HCT116 (cell line): ENCODE measurements around the gene SND1. TPM values are rescaled to one million over a fixed set of nuclear protein-coding genes. Genes with fewer than 3 reads are reported as not detected.

Source experiments
- ATAC-seq: fragments of 200-7000 bp; cut with Tn5 transposase; 2 replicates; pipeline ENCODE4 v1.9.1; 2020; ENCODE audit warnings: mild to moderate bottlenecking, moderate library complexity
- BruUV-seq: library from RNA; stranded (reverse); fragments of 400-500 nt; replicated peaks from 2 replicates; lab custom pipeline; 2021; lab: Mats Ljungman, UMichigan
- CTCF ChIA-PET: fragments of 300-600 bp; sonication (Branson Sonifier 250); formaldehyde crosslinking; loops from one replicate; lab custom pipeline; 2021; ENCODE audit warnings: antibody characterized with exemption; lab: Charles Lee
- POLR2A ChIA-PET: fragments of 300-600, 350-600 bp; sonication (Branson Sonifier 250); formaldehyde crosslinking; loops from one replicate; lab custom pipeline; 2021; ENCODE audit warnings: antibody characterized with exemption; lab: Charles Lee
- RAD21 ChIA-PET, 2 experiments: fragments of 300-600 bp; sonication (Branson Sonifier 250); formaldehyde crosslinking; loops; one replicate each; lab custom pipeline; 2023; ENCODE audit warnings: low total read pairs in 2 of 2; ENCODE audit not compliant: uncharacterized antibody in 2 of 2, unreplicated experiment in 2 of 2, low non-redundant PET in 1 of 2; lab: Charles Lee
- DNase-seq: peaks from one replicate; pipeline ENCODE4 v3.0.0-alpha.2; 2010; ENCODE audit warnings: low read depth, low spot score
- H2AFZ ChIP-seq: fragments of 200-600 bp; shearing (Covaris generic), sonication (generic); 2 replicates; pipeline ENCODE4 v1.6.1; 2017; ENCODE audit warnings: low read depth, mixed run types, mixed read lengths, antibody characterized with exemption, low read length; ENCODE audit not compliant: poor library complexity, severe bottlenecking
- H3K27ac ChIP-seq: 2 replicates; pipeline ENCODE4 v1.5.1; 2012; ENCODE audit warnings: low read depth, low read length
- H3K27me3 ChIP-seq: fragments of 200-600 bp; sonication (generic); 2 replicates; pipeline ENCODE4 v1.6.1; 2016; ENCODE audit warnings: mixed run types, low read length, mixed read lengths; ENCODE audit not compliant: insufficient read depth
- H3K36me3 ChIP-seq, 2 experiments: fragments of 200-500 bp in 1 of 2; fragments of 200-600 bp in 1 of 2; sonication (Bioruptor generic) in 1 of 2; sonication (generic) in 1 of 2; 2 replicates each; pipeline versions ENCODE4 v1.5.1 to v1.6.1; 2014 to 2016; ENCODE audit warnings: low read length in 2 of 2, inconsistent platforms in 1 of 2, mixed read lengths in 1 of 2, mixed run types in 1 of 2; ENCODE audit not compliant: insufficient read depth in 2 of 2, control insufficient read depth in 1 of 2
- H3K4me1 ChIP-seq, 2 experiments: fragments of 200-600 bp in 1 of 2; sonication (generic) in 1 of 2; 2 replicates each; pipeline versions ENCODE4 v1.5.1 to v1.6.1; 2012 to 2017; ENCODE audit warnings: low read length in 2 of 2, inconsistent platforms in 1 of 2, mild to moderate bottlenecking in 1 of 2, mixed read lengths in 1 of 2, mixed run types in 1 of 2, moderate library complexity in 1 of 2; ENCODE audit not compliant: insufficient read depth in 2 of 2, control insufficient read depth in 1 of 2
- H3K4me2 ChIP-seq: fragments of 200-600 bp; sonication (generic); 2 replicates; pipeline ENCODE4 v1.6.1; 2017; ENCODE audit warnings: mixed run types, low read length, mixed read lengths
- H3K4me3 ChIP-seq, 2 experiments: fragments of 200-600 bp in 1 of 2; sonication (generic) in 1 of 2; replicated peaks in 1 of 2; 2 replicates each; pipeline ENCODE4 v1.5.1; 2011 to 2016; ENCODE audit warnings: low read length in 2 of 2, control low read depth in 1 of 2, low read depth in 1 of 2, mild to moderate bottlenecking in 1 of 2, mixed read lengths in 1 of 2, mixed run types in 1 of 2
- H3K79me2 ChIP-seq: fragments of 200-600 bp; sonication (generic); 2 replicates; pipeline ENCODE4 v1.6.1; 2017; ENCODE audit warnings: mild to moderate bottlenecking, mixed run types, low read length, moderate library complexity, mixed read lengths; ENCODE audit not compliant: insufficient read depth
- H3K9ac ChIP-seq: fragments of 200-600 bp; sonication (generic); 2 replicates; pipeline ENCODE4 v1.6.1; 2016; ENCODE audit warnings: low read length, mixed read lengths
- H3K9me2 ChIP-seq: fragments of 200-600 bp; sonication (generic), shearing (Covaris generic); 2 replicates; pipeline ENCODE4 v1.6.1; 2017; ENCODE audit warnings: mixed run types, mild to moderate bottlenecking, moderate library complexity; ENCODE audit not compliant: insufficient read depth
- H3K9me3 ChIP-seq, 2 experiments: fragments of 200-500 bp in 1 of 2; fragments of 200-600 bp in 1 of 2; sonication (Bioruptor generic) in 1 of 2; sonication (generic) in 1 of 2; 2 replicates each; pipeline ENCODE4 v1.6.1; 2014 to 2017; ENCODE audit warnings: low read length in 2 of 2, mixed read lengths in 2 of 2, inconsistent platforms in 1 of 2, low read depth in 1 of 2, mild to moderate bottlenecking in 1 of 2, mixed run types in 1 of 2, moderate library complexity in 1 of 2; ENCODE audit not compliant: control insufficient read depth in 1 of 2, insufficient read depth in 1 of 2
- H4K20me1 ChIP-seq: fragments of 200-600 bp; sonication (generic), shearing (Covaris generic); 2 replicates; pipeline ENCODE4 v1.6.1; 2017; ENCODE audit warnings: mixed run types, mild to moderate bottlenecking, moderate library complexity; ENCODE audit not compliant: insufficient read depth
- CTCF ChIP-seq, 3 experiments: fragments of 200-600 bp in 1 of 3; sonication (generic) in 1 of 3; IDR thresholded peaks in 2 of 3; conservative IDR thresholded peaks in 1 of 3; 2 replicates each; pipeline ENCODE4 v1.5.1; 2012 to 2017; ENCODE audit warnings: low read depth in 2 of 3, low read length in 2 of 3, antibody characterized with exemption in 1 of 3, borderline replicate concordance in 1 of 3, control low read depth in 1 of 3, mild to moderate bottlenecking in 1 of 3, mixed read lengths in 1 of 3, mixed run types in 1 of 3, moderate library complexity in 1 of 3; ENCODE audit not compliant: insufficient read depth in 1 of 3
- EGR1 ChIP-seq: IDR thresholded peaks from 2 replicates; pipeline ENCODE4 v1.6.1; 2012; ENCODE audit warnings: low read depth
- intact Hi-C: fragments of 100-400 bp; cut with micrococcal nuclease; formaldehyde crosslinking; loops from 2 replicates; pipeline ENCODE4 v1.10.0; 2022
- total RNA-seq: library from RNA; stranded (reverse); gene quantifications from one replicate; pipeline ENCODE4 v1.2.1, GENCODE V29; 2021; ENCODE audit not compliant: unreplicated experiment
- TF ChIP-seq, protein P1 (sequence below): IDR thresholded peaks from 2 replicates; pipeline ENCODE4 v1.6.1; 2012
- TF ChIP-seq, protein P2 (sequence below): IDR thresholded peaks from 2 replicates; pipeline ENCODE4 v1.6.1; 2011; ENCODE audit warnings: mild to moderate bottlenecking, low read length, moderate library complexity; ENCODE audit not compliant: insufficient replicate concordance; ENCODE audit errors: extremely low read depth

Gene SND1
- total RNA-seq, 1 experiment from 2014 or later: 169 TPM

DNA sequence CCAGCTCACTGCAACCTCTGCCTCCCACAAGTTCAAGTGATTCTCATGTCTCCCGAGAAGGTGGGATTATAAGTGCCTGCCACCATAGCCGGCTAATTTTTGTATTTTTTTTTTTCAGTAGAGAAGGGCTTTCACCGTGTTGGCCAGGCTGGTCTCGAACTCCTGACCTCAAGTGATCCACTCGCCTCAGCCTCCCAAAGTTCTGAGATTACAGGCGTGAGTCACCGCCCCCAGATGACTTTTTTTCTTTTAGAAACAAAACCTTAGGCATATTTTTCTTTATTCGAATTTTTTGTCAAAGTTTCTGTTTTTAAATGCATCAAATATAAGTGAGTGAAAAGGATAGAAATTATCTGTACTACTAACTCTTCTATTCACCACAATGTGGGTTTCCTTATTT is 266.1 kb downstream of the SND1 start:
- Histone ChIP-seq H3K9ac (no peak overlapping the region), H3K4me2 (no peak overlapping the region), H3K27me3 (no peaks in the 10 kb centered on the region), H3K4me3 (no peak overlapping the region), H3K9me2 (no peaks in the 10 kb centered on the region), H3K79me2 (peaks cover 26% of the 10 kb centered on the region), H4K20me1 (no peaks in the 10 kb centered on the region; the same call in 1 of the 2 replicates), H3K36me3 (no peaks in the 10 kb centered on the region), H2AFZ (no peak overlapping the region), H3K4me1 (no peaks in the 10 kb centered on the region), H3K9me3 (no peaks in the 10 kb centered on the region), H3K27ac (no peak overlapping the region)
- ATAC-seq (no peak), DNase-seq (no peak)
- RAD21 ChIA-PET: no interaction called here
- POLR2A ChIA-PET: no interaction called here
- BruUV-seq: no TSS peak
- CTCF ChIA-PET: no interaction called here
- TF ChIP-seq CTCF (IDR thresholded peaks at IDR 0.05 in 2 of 3, conservative IDR thresholded peaks at IDR 0.05 in 1 of 3; ENCODE audit: borderline replicate concordance in 1 of 3, insufficient read depth in 1 of 3, low read depth in 2 of 3, low read length in 2 of 3): no peak
- no peak for TF ChIP-seq EGR1
- TF ChIP-seq, protein P1, sequence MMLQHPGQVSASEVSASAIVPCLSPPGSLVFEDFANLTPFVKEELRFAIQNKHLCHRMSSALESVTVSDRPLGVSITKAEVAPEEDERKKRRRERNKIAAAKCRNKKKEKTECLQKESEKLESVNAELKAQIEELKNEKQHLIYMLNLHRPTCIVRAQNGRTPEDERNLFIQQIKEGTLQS: no peak
- TF ChIP-seq, protein P2, sequence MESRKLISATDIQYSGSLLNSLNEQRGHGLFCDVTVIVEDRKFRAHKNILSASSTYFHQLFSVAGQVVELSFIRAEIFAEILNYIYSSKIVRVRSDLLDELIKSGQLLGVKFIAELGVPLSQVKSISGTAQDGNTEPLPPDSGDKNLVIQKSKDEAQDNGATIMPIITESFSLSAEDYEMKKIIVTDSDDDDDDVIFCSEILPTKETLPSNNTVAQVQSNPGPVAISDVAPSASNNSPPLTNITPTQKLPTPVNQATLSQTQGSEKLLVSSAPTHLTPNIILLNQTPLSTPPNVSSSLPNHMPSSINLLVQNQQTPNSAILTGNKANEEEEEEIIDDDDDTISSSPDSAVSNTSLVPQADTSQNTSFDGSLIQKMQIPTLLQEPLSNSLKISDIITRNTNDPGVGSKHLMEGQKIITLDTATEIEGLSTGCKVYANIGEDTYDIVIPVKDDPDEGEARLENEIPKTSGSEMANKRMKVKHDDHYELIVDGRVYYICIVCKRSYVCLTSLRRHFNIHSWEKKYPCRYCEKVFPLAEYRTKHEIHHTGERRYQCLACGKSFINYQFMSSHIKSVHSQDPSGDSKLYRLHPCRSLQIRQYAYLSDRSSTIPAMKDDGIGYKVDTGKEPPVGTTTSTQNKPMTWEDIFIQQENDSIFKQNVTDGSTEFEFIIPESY: no peak
- intact Hi-C loops: no loop called here
